HG02763 (cell line): ENCODE measurements around the gene MGAM2.

Source experiments
- ATAC-seq: cut with Tn5 transposase; IDR thresholded peaks from one replicate; pipeline ENCODE4 v1.9.1; 2021; ENCODE audit warnings: mild to moderate bottlenecking, moderate library complexity; ENCODE audit not compliant: unreplicated experiment

The MGAM2 gene

DNA sequence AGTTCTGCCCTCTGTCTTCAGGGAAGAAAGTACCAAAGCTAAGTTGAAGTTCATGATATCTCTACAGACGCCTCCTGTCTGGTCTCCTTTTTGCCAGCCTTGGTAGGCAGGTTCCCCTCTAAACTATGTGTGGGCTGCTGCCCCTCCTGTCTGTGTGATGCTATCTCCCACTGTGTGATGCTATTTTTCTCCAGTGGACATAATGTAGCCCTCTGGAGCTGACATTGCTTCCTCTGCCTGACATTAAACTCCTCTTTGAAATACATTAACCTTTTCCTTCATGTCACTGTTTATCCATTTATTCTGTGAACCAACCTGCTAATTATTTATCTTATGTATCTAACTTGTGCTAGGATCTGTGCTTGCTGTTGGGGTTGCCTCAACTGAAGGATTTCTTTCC, 146.4 kb downstream of the MGAM2 start, which contains the start of gene PRSS58:
Gene PRSS58, minus strand, starts transcription at position 101 of the 400 bp plus-strand sequence. CDS start 351 bp downstream, outside the sequence.
- no peak for ATAC-seq

DNA sequence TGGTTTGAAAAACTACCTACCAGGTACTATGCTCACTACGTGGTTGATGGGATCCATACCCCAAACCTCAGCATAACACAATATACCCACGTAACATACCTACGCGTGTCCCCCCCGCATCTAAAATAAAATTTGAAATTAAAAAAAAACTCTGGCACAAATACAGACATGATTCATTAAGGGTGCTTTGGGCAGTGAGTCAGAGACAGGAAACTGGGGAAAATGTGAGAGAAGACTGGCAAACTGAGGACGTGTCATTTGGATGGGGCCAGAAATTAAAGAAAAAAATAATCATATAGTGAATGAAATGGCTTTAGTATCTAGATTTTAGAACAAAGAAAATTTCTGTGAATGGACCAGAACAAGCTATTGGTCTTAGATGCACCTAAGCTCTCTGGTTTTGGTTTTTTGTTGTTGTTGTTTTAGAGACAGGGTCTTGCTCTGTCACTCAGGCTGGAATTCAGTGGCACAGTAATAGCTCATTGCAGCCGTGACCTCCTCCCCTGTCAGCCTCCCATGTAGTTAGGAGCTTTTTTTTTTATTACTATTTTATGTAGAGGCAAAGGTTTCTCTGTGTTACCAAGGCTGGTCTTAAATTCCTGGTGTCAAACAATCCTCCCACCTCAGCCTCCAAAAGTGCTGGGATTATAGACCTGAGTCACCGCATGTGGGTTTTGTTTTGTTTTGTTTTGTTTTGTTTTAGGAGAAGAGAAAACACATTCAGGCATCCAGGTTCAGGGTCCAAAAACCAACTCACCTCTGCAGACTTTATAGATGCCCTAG, 152.3 kb downstream of the MGAM2 start:
- no peak for ATAC-seq
